IMR-90 (cell line): Measurements from ENCODE around the gene PIP5K1B.

Experiments used
- CEBPB ChIP-seq: IDR thresholded peaks from 2 replicates; pipeline ENCODE4 v1.6.1; 2012; ENCODE audit warnings: low read depth, low read length, improper control_type of control experiment
- MXI1 ChIP-seq: IDR thresholded peaks from 2 replicates; pipeline ENCODE4 v1.6.1; 2012; ENCODE audit warnings: low read depth, mild to moderate bottlenecking, low read length, moderate library complexity, borderline replicate concordance
- NFE2L2 ChIP-seq: fragments of 150-350 bp; IDR thresholded peaks from 2 replicates; pipeline ENCODE4 v1.6.1; 2016; ENCODE audit warnings: low read depth, mild to moderate bottlenecking, low read length
- POLR2A ChIP-seq: IDR thresholded peaks from 2 replicates; pipeline ENCODE4 v1.6.1; 2012; ENCODE audit warnings: mild to moderate bottlenecking, low read depth, low read length
- RAD21 ChIP-seq: IDR thresholded peaks from 2 replicates; pipeline ENCODE4 v1.6.1; 2012; ENCODE audit warnings: low read length, improper control_type of control experiment
- SMC3 ChIP-seq: fragments of 150-350 bp; IDR thresholded peaks from 2 replicates; pipeline ENCODE4 v1.6.1; 2016; ENCODE audit warnings: low read depth, mild to moderate bottlenecking, antibody characterized with exemption, low read length, moderate library complexity
- USF2 ChIP-seq: fragments of 150-350 bp; IDR thresholded peaks from 2 replicates; pipeline ENCODE4 v1.6.1; 2017; ENCODE audit warnings: mild to moderate bottlenecking, antibody characterized with exemption, low read length, low read depth
- TF ChIP-seq, protein P1 (sequence below): conservative IDR thresholded peaks from 2 replicates; pipeline ENCODE4 v1.5.1; 2012; ENCODE audit warnings: mild to moderate bottlenecking, low read depth, low read length, improper control_type of control experiment
- TF ChIP-seq, protein P2 (sequence below): fragments of 150-350 bp; IDR thresholded peaks from 2 replicates; pipeline ENCODE4 v1.6.1; 2016; ENCODE audit warnings: low read depth, mild to moderate bottlenecking, low read length, moderate library complexity, borderline replicate concordance

DNA sequence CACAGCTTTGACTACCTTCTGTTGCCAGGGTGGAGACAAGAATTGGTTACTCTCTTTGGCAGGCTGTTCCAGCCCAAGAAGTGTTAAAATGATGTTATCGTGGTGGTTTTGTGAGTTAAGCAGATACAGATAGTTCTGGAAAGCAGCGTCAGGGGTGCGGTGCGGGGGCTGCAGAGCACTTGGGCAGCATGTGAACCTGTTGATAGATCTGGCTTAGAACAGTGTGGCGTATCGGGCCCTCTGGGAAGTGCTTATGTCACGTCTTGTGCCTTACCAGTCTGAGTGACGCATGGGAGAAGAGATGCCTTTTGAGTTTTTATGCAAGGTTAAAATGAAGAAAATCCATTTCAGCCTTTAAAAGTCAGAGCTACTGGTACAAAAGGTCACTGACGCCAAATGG, 156.4 kb downstream of the PIP5K1B start:
- TF ChIP-seq RAD21 (no peak), POLR2A (no peak), USF2 (no peak), SMC3 (no peak), NFE2L2 (no peak), CEBPB (no peak), MXI1 (no peak)
- TF ChIP-seq, protein P1, sequence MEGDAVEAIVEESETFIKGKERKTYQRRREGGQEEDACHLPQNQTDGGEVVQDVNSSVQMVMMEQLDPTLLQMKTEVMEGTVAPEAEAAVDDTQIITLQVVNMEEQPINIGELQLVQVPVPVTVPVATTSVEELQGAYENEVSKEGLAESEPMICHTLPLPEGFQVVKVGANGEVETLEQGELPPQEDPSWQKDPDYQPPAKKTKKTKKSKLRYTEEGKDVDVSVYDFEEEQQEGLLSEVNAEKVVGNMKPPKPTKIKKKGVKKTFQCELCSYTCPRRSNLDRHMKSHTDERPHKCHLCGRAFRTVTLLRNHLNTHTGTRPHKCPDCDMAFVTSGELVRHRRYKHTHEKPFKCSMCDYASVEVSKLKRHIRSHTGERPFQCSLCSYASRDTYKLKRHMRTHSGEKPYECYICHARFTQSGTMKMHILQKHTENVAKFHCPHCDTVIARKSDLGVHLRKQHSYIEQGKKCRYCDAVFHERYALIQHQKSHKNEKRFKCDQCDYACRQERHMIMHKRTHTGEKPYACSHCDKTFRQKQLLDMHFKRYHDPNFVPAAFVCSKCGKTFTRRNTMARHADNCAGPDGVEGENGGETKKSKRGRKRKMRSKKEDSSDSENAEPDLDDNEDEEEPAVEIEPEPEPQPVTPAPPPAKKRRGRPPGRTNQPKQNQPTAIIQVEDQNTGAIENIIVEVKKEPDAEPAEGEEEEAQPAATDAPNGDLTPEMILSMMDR, result no peak
- TF ChIP-seq, protein P2, sequence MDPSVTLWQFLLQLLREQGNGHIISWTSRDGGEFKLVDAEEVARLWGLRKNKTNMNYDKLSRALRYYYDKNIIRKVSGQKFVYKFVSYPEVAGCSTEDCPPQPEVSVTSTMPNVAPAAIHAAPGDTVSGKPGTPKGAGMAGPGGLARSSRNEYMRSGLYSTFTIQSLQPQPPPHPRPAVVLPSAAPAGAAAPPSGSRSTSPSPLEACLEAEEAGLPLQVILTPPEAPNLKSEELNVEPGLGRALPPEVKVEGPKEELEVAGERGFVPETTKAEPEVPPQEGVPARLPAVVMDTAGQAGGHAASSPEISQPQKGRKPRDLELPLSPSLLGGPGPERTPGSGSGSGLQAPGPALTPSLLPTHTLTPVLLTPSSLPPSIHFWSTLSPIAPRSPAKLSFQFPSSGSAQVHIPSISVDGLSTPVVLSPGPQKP, result no peak
